Activated naive CD8-positive, alpha-beta T cell treated with anti-CD3 and anti-CD28 coated beads, Interleukin-2, amount 50 U/mL, for 16 hours (primary cell): ENCODE data around the gene HBP1.
"Not testable (repeated sequence)": the region's sequence is repeated elsewhere in the genome, so short reads cannot be mapped to it uniquely, and the experiment has no call there.

ENCODE experiments used
- DNase-seq: peaks from one replicate; pipeline ENCODE4 v3.0.0-alpha.2; 2020; ENCODE audit warnings: low read depth, low spot score

HBP1 gene

GRCh38 chr7:107185716-107186115 lies 16.9 kb downstream of the HBP1 start:
- DNase-seq: no peak

GRCh38 chr7:107186240-107186639 lies 17.4 kb downstream of the HBP1 start:
- DNase-seq: no peak

- no peak for DNase-seq
Observed at GRCh38 chr7:107187774-107188173, 19.0 kb downstream of the HBP1 start.

- DNase-seq: no peak
Observed at GRCh38 chr7:107190090-107190489, 21.3 kb downstream of the HBP1 start.

- no peak for DNase-seq
Observed at GRCh38 chr7:107194052-107194451, 25.2 kb downstream of the HBP1 start.

- DNase-seq: no peak
Observed at GRCh38 chr7:107196834-107197610, 28.2 kb downstream of the HBP1 start.

GRCh38 chr7:107201795-107202450 lies 33.1 kb downstream of the HBP1 start:
- no peak for DNase-seq

GRCh38 chr7:107203607-107204006 lies 34.8 kb downstream of the HBP1 start:
- no peak for DNase-seq

GRCh38 chr7:107206136-107206535 lies 37.3 kb downstream of the HBP1 start:
- no peak for DNase-seq

- DNase-seq: no peak
Observed at GRCh38 chr7:107206706-107207105, 37.9 kb downstream of the HBP1 start.

GRCh38 chr7:107207459-107207858 lies 38.7 kb downstream of the HBP1 start:
- DNase-seq: no peak

- no peak for DNase-seq
Observed at GRCh38 chr7:107208024-107208521, 39.3 kb downstream of the HBP1 start.

- no peak for DNase-seq
Observed at GRCh38 chr7:107208563-107208962, 39.8 kb downstream of the HBP1 start.

- no peak for DNase-seq
Observed at GRCh38 chr7:107209565-107209964, 40.8 kb downstream of the HBP1 start.

- no peak for DNase-seq
Observed at GRCh38 chr7:107210400-107210799, 41.6 kb downstream of the HBP1 start.

- DNase-seq: no peak
Observed at GRCh38 chr7:107212725-107213124, 43.9 kb downstream of the HBP1 start.

- no peak for DNase-seq
Observed at GRCh38 chr7:107213193-107213788, 44.5 kb downstream of the HBP1 start.

GRCh38 chr7:107213945-107214344 lies 45.1 kb downstream of the HBP1 start:
- DNase-seq: no peak

- DNase-seq: no peak
Observed at GRCh38 chr7:107219563-107220244, 50.9 kb downstream of the HBP1 start.

- no peak for DNase-seq
Observed at GRCh38 chr7:107220356-107220755, 51.6 kb downstream of the HBP1 start.

- DNase-seq: not testable (repeated sequence)
Observed at GRCh38 chr7:107220806-107221205, 52.0 kb downstream of the HBP1 start.
